GM12878 (cell line): ENCODE measurements around the gene RRAD.

ENCODE experiments used
- DPF2 ChIP-seq: fragments of 450-650 bp; IDR thresholded peaks from 2 replicates; pipeline ENCODE4 v1.6.1; 2017; ENCODE audit warnings: mild to moderate bottlenecking
- EP300 ChIP-seq, 2 experiments: fragments of 150-350 bp in 1 of 2; IDR thresholded peaks; 2 replicates each; pipeline ENCODE4 v1.6.1; 2011 to 2012; ENCODE audit warnings: low read depth in 2 of 2, low read length in 2 of 2, borderline replicate concordance in 1 of 2, improper control_type of control experiment in 1 of 2, inconsistent platforms in 1 of 2; ENCODE audit not compliant: control insufficient read depth in 1 of 2
- FOS ChIP-seq: IDR thresholded peaks from 3 replicates; pipeline ENCODE4 v1.6.1; 2011; ENCODE audit warnings: borderline replicate concordance; ENCODE audit not compliant: insufficient read length; ENCODE audit errors: extremely low read depth
- JUND ChIP-seq: IDR thresholded peaks from 2 replicates; pipeline ENCODE4 v1.6.1; 2012; ENCODE audit warnings: low read depth, mild to moderate bottlenecking, low read length, improper control_type of control experiment, moderate library complexity
- NFYB ChIP-seq: IDR thresholded peaks from 2 replicates; pipeline ENCODE4 v1.6.1; 2011; ENCODE audit warnings: low read depth, mild to moderate bottlenecking, low read length, improper control_type of control experiment, moderate library complexity; ENCODE audit not compliant: insufficient read depth
- NR2F1 ChIP-seq: fragments of 450-650 bp; conservative IDR thresholded peaks from 2 replicates; pipeline ENCODE4 v1.6.1; 2017; ENCODE audit warnings: mild to moderate bottlenecking
- POLR2A ChIP-seq: IDR thresholded peaks from 2 replicates; pipeline ENCODE4 v1.6.1; 2011; ENCODE audit warnings: low read depth, mild to moderate bottlenecking, low read length
- RAD21 ChIP-seq: IDR thresholded peaks from 2 replicates; pipeline ENCODE4 v1.6.1; 2011; ENCODE audit warnings: mild to moderate bottlenecking, low read depth, low read length, moderate library complexity; ENCODE audit not compliant: insufficient read depth
- REST ChIP-seq: IDR thresholded peaks from 2 replicates; pipeline ENCODE4 v1.6.1; 2012; ENCODE audit warnings: mild to moderate bottlenecking, low read depth, low read length
- RFX5 ChIP-seq: IDR thresholded peaks from 2 replicates; pipeline ENCODE4 v1.6.1; 2011; ENCODE audit warnings: low read depth, low read length, improper control_type of control experiment
- ZNF274 ChIP-seq: IDR thresholded peaks from one replicate; pipeline ENCODE4 v1.8.0; 2011; ENCODE audit not compliant: insufficient read length, insufficient read depth
- TF ChIP-seq, protein P1 (sequence below), 3 experiments: IDR thresholded peaks in 2 of 3; conservative IDR thresholded peaks in 1 of 3; 2 replicates each; pipeline ENCODE4 v1.5.1; 2011; ENCODE audit warnings: low read depth in 3 of 3, low read length in 3 of 3, mild to moderate bottlenecking in 3 of 3, control low read depth in 2 of 3, moderate library complexity in 2 of 3, inconsistent platforms in 1 of 3, mixed read lengths in 1 of 3; ENCODE audit not compliant: control insufficient read depth in 2 of 3, insufficient read depth in 1 of 3; ENCODE audit errors: extremely low read depth in 1 of 3
- TF ChIP-seq, protein P2 (sequence below): IDR thresholded peaks from 2 replicates; pipeline ENCODE4 v1.6.1; 2011; ENCODE audit warnings: low read depth, mild to moderate bottlenecking, low read length, moderate library complexity, borderline replicate concordance; ENCODE audit errors: extremely low read depth

GRCh38 chr16:66920924-66921680 lies 4.2 kb downstream of the RRAD start:
- TF ChIP-seq NR2F1, result no peak
- TF ChIP-seq EP300 (IDR thresholded peaks at IDR 0.05; ENCODE audit: borderline replicate concordance in 1 of 2, control insufficient read depth in 1 of 2, low read depth in 2 of 2, low read length in 2 of 2), result no peak
- TF ChIP-seq POLR2A, result no peak
- no peak for TF ChIP-seq REST
- no peak for TF ChIP-seq RFX5
- TF ChIP-seq RAD21, result no peak
- TF ChIP-seq, protein P1, sequence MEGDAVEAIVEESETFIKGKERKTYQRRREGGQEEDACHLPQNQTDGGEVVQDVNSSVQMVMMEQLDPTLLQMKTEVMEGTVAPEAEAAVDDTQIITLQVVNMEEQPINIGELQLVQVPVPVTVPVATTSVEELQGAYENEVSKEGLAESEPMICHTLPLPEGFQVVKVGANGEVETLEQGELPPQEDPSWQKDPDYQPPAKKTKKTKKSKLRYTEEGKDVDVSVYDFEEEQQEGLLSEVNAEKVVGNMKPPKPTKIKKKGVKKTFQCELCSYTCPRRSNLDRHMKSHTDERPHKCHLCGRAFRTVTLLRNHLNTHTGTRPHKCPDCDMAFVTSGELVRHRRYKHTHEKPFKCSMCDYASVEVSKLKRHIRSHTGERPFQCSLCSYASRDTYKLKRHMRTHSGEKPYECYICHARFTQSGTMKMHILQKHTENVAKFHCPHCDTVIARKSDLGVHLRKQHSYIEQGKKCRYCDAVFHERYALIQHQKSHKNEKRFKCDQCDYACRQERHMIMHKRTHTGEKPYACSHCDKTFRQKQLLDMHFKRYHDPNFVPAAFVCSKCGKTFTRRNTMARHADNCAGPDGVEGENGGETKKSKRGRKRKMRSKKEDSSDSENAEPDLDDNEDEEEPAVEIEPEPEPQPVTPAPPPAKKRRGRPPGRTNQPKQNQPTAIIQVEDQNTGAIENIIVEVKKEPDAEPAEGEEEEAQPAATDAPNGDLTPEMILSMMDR (IDR thresholded peaks at IDR 0.05 in 2 of 3, conservative IDR thresholded peaks at IDR 0.05 in 1 of 3; ENCODE audit: control insufficient read depth in 2 of 3, extremely low read depth in 1 of 3, insufficient read depth in 1 of 3, low read depth in 3 of 3, low read length in 3 of 3), result no peak
- TF ChIP-seq ZNF274, result no peak
- no peak for TF ChIP-seq NFYB
- TF ChIP-seq, protein P2, sequence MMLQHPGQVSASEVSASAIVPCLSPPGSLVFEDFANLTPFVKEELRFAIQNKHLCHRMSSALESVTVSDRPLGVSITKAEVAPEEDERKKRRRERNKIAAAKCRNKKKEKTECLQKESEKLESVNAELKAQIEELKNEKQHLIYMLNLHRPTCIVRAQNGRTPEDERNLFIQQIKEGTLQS, result no peak
- TF ChIP-seq DPF2, result no peak
- TF ChIP-seq FOS, result no peak
- TF ChIP-seq JUND, result no peak
